Pancreas (tissue), 10 donors: Measurements from ENCODE around the gene AKAP6. TPM values are rescaled to one million over a fixed set of nuclear protein-coding genes. Genes with fewer than 3 reads are reported as not detected.

Experiments
- ATAC-seq, 4 donors: fragments of 200-7000 bp; cut with Tn5 transposase; one replicate each; pipeline versions ENCODE4 v1.8.0 to v1.9.1; 2020; ENCODE audit warnings: mild to moderate bottlenecking in 4 of 4, moderate library complexity in 4 of 4
- DNase-seq, 6 donors: peaks; one replicate each; pipeline ENCODE4 v3.0.0-alpha.2; 2020
- FAIRE-seq: peaks from 2 replicates; lab custom pipeline; 2012; peaks lifted over from hg19 to GRCh38; lab: Jason Lieb, UNC
- H3K27ac ChIP-seq, 4 donors: fragments of 200-600 bp; sonication (generic); 1 replicate in 3 of 4; 2 replicates in 1 of 4; pipeline versions ENCODE4 v1.5.0 to v1.8.0; 2020
- H3K27me3 ChIP-seq, 4 donors: fragments of 200-600 bp; one replicate each; pipeline ENCODE4 v1.8.0; 2021
- H3K36me3 ChIP-seq, 3 donors: fragments of 200-600 bp; sonication (generic) in 1 of 3; one replicate each; pipeline versions ENCODE4 v1.5.0 to v1.8.0; 2020 to 2021
- H3K4me1 ChIP-seq, 3 donors: fragments of 200-600 bp; one replicate each; pipeline ENCODE4 v1.8.0; 2021
- H3K4me3 ChIP-seq, 4 donors: fragments of 200-600 bp; sonication (generic) in 2 of 4; one replicate each; pipeline versions ENCODE4 v1.5.0 to v1.8.0; 2020 to 2021
- H3K9me3 ChIP-seq, 4 donors: fragments of 200-600 bp; one replicate each; pipeline ENCODE4 v1.8.0; 2021
- WGBS, 2 donors: extraction: QIAGEN DNeasy Blood & Tissue Kit; methylation state at CpG; one replicate each; pipeline ENCODE4 v1.1.7; 2013; 5-methylcytosine and 5-hydroxymethylcytosine counted together
- intact Hi-C, 3 donors: fragments of 100-400 bp; cut with DNase I; formaldehyde crosslinking; loops; one replicate each; pipeline versions ENCODE4 v1.11.1 to v1.14.2; 2022
- polyA plus RNA-seq, 2 donors: library from polyadenylated mRNA; stranded (reverse); fragments of 200-250 nt; gene quantifications; one replicate each; pipeline ENCODE4 v1.2.3, GENCODE V29; 2013
- total RNA-seq, 6 donors: library from RNA; stranded (reverse); fragmentation: NEBNext Ultra II Directional in 4 of 6; extraction: Animal tissue kit (Norgen Biotek cat#: 25700) in 4 of 6; gene quantifications; one replicate each; pipeline versions ENCODE4 v1.2.1 to v1.2.4, GENCODE V29; 2021 to 2023
- TF ChIP-seq, protein P1 (sequence below), 4 donors: fragments of 200-600 bp; sonication (generic) in 3 of 4; IDR thresholded peaks; one replicate each; pipeline versions ENCODE4 v1.5.0 to v1.8.0; 2021; ENCODE audit warnings: antibody characterized with exemption in 4 of 4
- donor health status: healthy with polysubstance abuse.
- donor health status: DM: no; HTN: no; CAD: no; lungs with moderate emphysema.
- donor health status: DM: no; HTN: no; CAD: no.
- donor health status: control.
- donor health status: control.
- donor health status: Bipolar disorder and iron deficiency.
- donor health status: DM: yes; HTN: yes; CAD: no.
- donor health status: DM: no; HTN: no; CAD: no.
- donor health status: DM: no; HTN: no; CAD: no.
- donor health status: DM: yes; HTN: yes; CAD: no.

AKAP6 gene
- total and polyA plus RNA-seq, 8 donors = 0.34 to 2.2 (median 1.8) TPM

DNA sequence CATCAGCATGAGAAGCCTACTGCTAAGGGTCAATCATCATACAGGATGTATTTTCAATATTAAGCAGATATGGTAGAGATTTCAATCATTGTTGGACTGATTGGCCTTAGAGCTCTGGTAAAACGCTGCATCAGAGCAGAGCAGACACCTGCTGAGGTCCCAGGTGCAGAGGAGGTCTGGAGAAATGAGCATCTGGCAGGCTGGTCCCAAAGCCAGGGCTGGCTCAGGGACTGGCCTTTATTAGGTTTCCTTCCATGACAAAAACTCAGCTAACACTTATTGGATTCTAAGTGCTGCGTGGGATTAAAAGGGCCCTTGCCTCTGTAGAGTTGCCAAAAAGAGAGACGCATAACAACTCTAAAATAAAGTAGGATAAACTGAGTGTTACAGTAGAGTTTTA is 29.7 kb downstream of the AKAP6 start:
- H3K9me3 ChIP-seq = no peaks in the 10 kb centered on the region
- H3K4me1 ChIP-seq = no peaks in the 10 kb centered on the region
- no peak for ATAC-seq
- no peak for FAIRE-seq
- H3K36me3 ChIP-seq = no peaks in the 10 kb centered on the region
- DNase-seq = no peak
- WGBS, 2 donors = 69 to 73% methylated on average over 3 of the region's 3 CpGs
- no peak overlapping the region for H3K4me3 ChIP-seq
- intact Hi-C loops = no loop called here
- TF ChIP-seq, protein P1, sequence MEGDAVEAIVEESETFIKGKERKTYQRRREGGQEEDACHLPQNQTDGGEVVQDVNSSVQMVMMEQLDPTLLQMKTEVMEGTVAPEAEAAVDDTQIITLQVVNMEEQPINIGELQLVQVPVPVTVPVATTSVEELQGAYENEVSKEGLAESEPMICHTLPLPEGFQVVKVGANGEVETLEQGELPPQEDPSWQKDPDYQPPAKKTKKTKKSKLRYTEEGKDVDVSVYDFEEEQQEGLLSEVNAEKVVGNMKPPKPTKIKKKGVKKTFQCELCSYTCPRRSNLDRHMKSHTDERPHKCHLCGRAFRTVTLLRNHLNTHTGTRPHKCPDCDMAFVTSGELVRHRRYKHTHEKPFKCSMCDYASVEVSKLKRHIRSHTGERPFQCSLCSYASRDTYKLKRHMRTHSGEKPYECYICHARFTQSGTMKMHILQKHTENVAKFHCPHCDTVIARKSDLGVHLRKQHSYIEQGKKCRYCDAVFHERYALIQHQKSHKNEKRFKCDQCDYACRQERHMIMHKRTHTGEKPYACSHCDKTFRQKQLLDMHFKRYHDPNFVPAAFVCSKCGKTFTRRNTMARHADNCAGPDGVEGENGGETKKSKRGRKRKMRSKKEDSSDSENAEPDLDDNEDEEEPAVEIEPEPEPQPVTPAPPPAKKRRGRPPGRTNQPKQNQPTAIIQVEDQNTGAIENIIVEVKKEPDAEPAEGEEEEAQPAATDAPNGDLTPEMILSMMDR (IDR thresholded peaks at IDR 0.05) = no peak
- no peaks in the 10 kb centered on the region for H3K27me3 ChIP-seq
- no peak overlapping the region for H3K27ac ChIP-seq

DNA sequence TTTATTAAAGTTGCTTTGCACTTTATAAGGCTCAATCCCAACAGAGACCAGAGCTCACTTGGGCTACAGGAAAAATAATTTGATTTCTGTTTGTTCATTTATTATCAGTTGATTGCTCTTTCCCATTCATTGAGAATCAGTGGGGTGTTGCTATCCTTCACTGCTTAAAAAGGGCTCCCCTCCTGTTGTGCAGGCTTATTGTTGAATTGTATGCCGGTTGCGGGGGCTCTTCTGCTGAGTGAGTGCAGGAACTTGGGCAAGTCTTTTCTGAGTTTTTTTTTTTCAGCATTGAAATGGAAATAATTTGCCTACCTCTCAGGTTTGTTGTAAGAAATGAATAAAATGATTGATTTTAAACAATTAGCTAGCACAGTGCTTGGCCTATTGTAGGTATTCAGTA is 32.6 kb downstream of the AKAP6 start:
- Histone ChIP-seq H3K36me3 (no peaks in the 10 kb centered on the region), H3K9me3 (no peaks in the 10 kb centered on the region), H3K27ac (no peak overlapping the region), H3K4me3 (no peak overlapping the region), H3K4me1 (no peaks in the 10 kb centered on the region), H3K27me3 (no peaks in the 10 kb centered on the region)
- 97 to 99% methylated on average over 2 of the region's 2 CpGs for WGBS, 2 donors
- TF ChIP-seq, protein P1 (IDR thresholded peaks at IDR 0.05) = no peak
- FAIRE-seq (no peak), DNase-seq (no peak), ATAC-seq (no peak)
- intact Hi-C loops = no loop called here

DNA sequence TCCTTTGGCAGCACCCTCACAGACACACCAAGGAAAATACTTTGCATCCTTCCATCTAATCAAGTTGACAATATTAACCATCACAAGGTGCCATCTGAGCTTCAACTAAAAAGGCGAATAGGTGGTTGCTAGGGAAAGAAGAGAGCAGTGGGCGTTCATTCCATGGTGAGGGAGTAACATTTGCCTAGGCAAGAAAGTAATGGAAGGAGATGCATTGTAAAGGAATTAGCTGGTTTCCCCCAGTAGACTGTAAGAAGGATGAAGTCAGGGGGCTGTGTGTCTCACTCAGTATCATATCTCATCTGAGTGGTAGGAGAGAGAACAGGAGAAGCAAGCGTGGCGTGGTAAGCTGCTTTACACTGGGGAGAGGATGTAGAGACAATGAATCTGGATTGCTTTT is 34.7 kb downstream of the AKAP6 start:
- Histone ChIP-seq H3K4me1 (no peaks in the 10 kb centered on the region), H3K27ac (no peak overlapping the region), H3K9me3 (no peaks in the 10 kb centered on the region), H3K36me3 (no peaks in the 10 kb centered on the region), H3K27me3 (no peaks in the 10 kb centered on the region), H3K4me3 (no peak overlapping the region)
- WGBS, 2 donors = 87 to 95% methylated on average over 4 of the region's 4 CpGs
- TF ChIP-seq, protein P1 (IDR thresholded peaks at IDR 0.05) = no peak
- intact Hi-C loops = no loop called here
- ATAC-seq (no peak), FAIRE-seq (no peak), DNase-seq (no peak)

DNA sequence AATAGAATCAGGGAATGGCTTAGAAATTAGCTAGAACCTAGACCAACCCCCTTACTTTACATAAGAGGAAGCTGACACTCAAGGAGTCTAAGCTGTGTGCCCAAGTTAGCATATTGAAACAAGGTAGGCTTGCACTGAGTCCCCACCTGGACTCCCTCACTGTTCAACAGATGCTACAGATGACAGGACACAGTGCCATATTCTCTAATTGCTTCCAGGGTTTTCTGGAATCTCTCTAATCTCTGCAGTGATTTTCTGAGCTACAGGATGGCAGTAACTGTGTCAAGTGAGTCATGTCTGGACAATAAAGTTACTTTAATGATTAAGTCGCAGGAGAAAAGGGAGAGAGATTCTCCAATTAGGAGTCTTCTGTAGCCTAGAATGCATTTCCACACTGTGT is 35.8 kb downstream of the AKAP6 start:
- FAIRE-seq = no peak
- Histone ChIP-seq H3K4me1 (no peaks in the 10 kb centered on the region), H3K4me3 (no peak overlapping the region), H3K27ac (no peak overlapping the region), H3K27me3 (no peaks in the 10 kb centered on the region), H3K9me3 (no peaks in the 10 kb centered on the region), H3K36me3 (no peaks in the 10 kb centered on the region)
- DNase-seq = no peak
- WGBS, 2 donors = 92 to 100% methylated on average over 1 of the region's 1 CpG
- intact Hi-C loops = no loop called here
- TF ChIP-seq, protein P1 (IDR thresholded peaks at IDR 0.05) = no peak
- no peak for ATAC-seq

DNA sequence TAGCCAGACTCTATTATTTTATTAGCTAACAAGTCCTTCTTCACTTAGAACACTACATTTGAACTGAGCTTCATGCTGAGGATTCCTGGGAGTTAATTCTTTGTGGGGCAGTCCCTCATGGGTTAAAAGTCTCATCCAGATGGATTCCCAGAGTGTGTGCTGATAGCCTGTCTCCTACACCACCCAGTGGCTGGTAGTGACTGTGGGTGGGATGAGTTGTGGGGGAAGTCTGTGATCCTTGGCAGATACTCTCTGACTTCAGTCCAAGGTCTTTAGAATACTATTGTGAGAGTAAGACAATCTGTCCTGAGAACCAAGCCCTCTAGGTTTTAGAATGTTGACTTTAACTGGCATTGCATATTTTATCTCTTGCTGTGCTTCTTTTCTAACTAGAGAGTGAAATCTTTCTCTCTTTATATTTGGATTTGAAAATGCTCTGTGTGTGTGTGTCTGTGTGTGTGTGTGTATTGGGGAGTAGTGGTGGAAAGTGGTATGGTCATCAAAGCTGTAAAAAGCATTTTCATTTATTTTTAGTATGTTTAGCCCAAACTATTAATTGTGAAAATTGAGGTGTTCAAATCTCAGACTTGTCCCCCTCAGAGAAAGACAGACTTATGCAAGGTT is 37.3 kb downstream of the AKAP6 start:
- TF ChIP-seq, protein P1 (IDR thresholded peaks at IDR 0.05) = no peak
- FAIRE-seq (no peak), ATAC-seq (no peak), DNase-seq (no peak)
- intact Hi-C loops = no loop called here
- Histone ChIP-seq H3K4me3 (no peak overlapping the region), H3K4me1 (no peaks in the 10 kb centered on the region), H3K36me3 (no peaks in the 10 kb centered on the region), H3K9me3 (no peaks in the 10 kb centered on the region), H3K27me3 (no peaks in the 10 kb centered on the region), H3K27ac (no peak overlapping the region)
